GM11168 (cell line): ENCODE data around the gene GSK3B.

Experiments used
- in situ Hi-C: fragments of 300-500 bp; cut with MboI; formaldehyde crosslinking; loops from one replicate; pipeline ENCODE4 v1.12.0; 2022; ENCODE audit warnings: low sequenced_read_pairs; ENCODE audit not compliant: unreplicated experiment

GSK3B gene

GRCh38 chr3:119794971-119795612, 299.2 kb downstream of the GSK3B start:
- in situ Hi-C loops, result no loop called here

- in situ Hi-C loops, result no loop called here
Observed at GRCh38 chr3:119794401-119794800, 299.8 kb downstream of the GSK3B start.

- in situ Hi-C loops, result no loop called here
Observed at GRCh38 chr3:119792270-119792669, 302.0 kb downstream of the GSK3B start.

GRCh38 chr3:119790369-119790768, 303.9 kb downstream of the GSK3B start:
- in situ Hi-C loops, result no loop called here

- in situ Hi-C loops, result no loop called here
Observed at GRCh38 chr3:119786409-119786808, 307.8 kb downstream of the GSK3B start.

GRCh38 chr3:119783883-119784282, 310.4 kb downstream of the GSK3B start:
- in situ Hi-C loops, result no loop called here

DNA sequence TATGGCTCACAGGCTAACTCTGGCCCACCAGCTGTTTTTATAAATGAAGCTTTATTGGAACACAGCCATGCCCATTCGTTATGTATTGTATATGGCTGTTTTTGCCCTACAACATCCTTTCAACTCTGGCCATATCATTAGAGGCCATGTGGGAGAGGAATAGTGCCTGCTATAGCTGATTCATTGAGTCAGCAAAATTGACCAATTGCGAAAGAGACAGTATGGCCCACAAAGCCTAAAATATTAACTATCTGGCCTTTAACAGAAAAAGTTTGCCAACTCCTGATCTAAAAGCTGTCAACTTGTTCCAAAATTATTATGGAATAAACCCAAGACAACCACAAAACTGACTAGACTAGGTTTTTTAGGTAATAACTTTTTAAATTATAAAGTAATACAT, 311.0 kb downstream of the GSK3B start:
- in situ Hi-C loops, result no loop called here

- in situ Hi-C loops, result no loop called here
Observed at GRCh38 chr3:119782460-119782859, 311.8 kb downstream of the GSK3B start.

DNA sequence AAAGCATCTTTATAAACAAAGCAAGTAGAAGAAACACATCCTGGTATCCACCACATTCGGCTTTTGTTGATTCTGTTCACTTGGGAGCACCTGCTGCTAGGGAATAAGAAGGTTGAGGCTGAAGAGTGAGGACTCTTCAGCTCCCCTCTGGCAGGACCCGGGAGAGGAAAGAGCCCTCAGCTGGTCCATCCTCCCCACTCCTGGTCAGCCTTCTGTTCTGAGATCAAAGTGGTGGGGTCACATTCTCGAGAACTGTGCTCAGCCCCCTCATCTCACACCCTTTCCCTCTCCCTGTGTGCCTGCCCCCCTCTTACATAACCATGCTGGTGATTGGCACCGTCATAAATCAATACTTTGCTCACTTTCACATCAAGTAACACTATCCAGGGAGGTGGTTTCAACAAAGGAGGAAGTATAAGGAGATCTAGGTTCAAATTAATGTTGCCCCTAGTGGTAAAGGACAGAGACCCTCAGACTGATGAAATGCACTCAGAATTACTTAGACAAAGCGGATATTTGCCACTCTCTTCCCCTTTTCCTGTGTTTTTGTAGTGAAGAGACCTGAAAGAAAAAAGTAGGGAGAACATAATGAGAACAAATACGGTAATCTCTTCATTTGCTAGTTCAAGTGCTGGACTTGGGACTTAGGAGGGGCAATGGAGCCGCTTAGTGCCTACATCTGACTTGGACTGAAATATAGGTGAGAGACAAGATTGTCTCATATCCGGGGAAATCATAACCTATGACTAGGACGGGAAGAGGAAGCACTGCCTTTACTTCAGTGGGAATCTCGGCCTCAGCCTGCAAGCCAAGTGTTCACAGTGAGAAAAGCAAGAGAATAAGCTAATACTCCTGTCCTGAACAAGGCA, 312.7 kb downstream of the GSK3B start, which contains the start of gene NR1I2:
Gene NR1I2 (plus strand): TSS at position 772 of the 869 bp plus-strand sequence.
- in situ Hi-C loops, result no loop called here

- in situ Hi-C loops, result no loop called here
Observed at GRCh38 chr3:119779731-119780383, 314.4 kb downstream of the GSK3B start.

GRCh38 chr3:119778811-119779210, 315.4 kb downstream of the GSK3B start:
- in situ Hi-C loops, result no loop called here

GRCh38 chr3:119778176-119778575, 316.1 kb downstream of the GSK3B start:
- in situ Hi-C loops, result no loop called here

DNA sequence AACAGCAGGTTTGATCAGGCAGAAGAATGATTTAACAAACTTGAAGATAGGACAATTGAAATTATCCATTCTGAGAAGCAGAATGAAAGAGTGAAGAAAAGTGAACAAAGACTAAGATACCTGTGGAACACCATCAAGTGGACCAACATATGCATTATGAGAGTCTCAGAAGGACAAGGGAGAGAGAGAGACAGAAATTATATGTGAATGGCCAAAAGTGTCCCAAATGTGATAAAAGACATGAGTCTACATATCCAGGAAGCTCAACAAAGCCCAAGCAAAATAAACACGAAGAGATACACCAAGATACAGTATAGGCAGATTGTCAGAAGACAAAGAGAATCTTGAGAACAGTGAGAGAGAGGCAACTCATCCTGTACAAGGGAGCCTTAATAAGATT, 317.9 kb downstream of the GSK3B start:
- in situ Hi-C loops, result no loop called here

- in situ Hi-C loops, result no loop called here
Observed at GRCh38 chr3:119774444-119774843, 319.8 kb downstream of the GSK3B start.
